ENCODE results near the gene PRR36. TPM values are rescaled to one million over a fixed set of nuclear protein-coding genes. Genes with fewer than 3 reads are reported as not detected.
"Not testable (repeated sequence)": the region's sequence is repeated elsewhere in the genome, so short reads cannot be mapped to it uniquely, and the experiment has no call there.

Gene PRR36
- total RNA-seq, 1 donor from 2014 or later, result 0.08 TPM

DNA sequence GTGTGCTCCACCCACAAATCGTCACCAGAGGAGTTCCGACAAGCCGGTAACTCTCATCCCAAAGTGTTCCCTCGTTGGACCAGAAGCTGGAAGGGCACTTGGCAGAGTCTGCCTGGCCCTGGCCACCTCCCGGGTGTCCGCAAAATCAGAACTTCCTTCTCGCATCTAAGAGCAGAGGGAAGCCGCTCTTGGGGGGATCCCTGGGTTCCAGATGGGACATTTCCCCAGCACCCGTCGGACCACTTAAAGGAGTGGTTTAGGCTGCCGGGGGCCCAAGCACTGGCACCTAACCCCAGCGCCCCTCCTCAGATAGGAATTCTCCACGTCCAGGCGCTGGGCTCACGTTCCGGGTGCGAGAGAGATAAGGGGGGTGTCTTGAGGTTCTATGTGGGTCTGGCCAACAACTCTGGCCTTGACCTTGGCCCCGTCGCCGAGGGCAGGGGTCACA lies 28.6 kb upstream of the PRR36 start:
- ATAC-seq (ENCODE audit: poor library complexity), result no peak
- intact Hi-C loops (cut with DNase I), result no loop called here
- DNase-seq, result no peak

DNA sequence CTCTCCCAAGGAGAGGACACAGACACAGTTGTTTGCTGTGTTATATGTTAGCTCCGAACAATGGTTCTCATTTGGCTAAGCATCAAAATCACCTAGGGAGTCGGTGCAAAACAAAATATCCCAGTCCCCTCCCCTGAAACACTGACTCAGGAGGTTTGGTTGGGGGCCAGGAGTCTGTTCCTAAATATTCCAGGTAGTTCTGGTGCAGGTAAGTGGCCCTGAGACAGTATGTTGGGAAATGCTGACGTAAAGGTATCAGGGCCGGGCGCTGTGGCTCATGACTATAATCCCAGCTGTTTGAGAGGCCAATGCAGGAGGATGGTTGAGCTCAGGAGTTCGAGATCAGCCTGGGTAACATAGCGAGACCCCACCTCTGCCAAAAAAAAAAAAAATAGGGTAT lies 27.1 kb upstream of the PRR36 start:
- no peak for DNase-seq
- no peak for ATAC-seq (ENCODE audit: poor library complexity)
- intact Hi-C loops (cut with DNase I), result no loop called here

- ATAC-seq (ENCODE audit: poor library complexity), result no peak
- no peak for DNase-seq
- intact Hi-C loops (cut with DNase I), result no loop called here
Measured at GRCh38 chr19:7900931-7901330, 26.7 kb upstream of the PRR36 start.

DNA sequence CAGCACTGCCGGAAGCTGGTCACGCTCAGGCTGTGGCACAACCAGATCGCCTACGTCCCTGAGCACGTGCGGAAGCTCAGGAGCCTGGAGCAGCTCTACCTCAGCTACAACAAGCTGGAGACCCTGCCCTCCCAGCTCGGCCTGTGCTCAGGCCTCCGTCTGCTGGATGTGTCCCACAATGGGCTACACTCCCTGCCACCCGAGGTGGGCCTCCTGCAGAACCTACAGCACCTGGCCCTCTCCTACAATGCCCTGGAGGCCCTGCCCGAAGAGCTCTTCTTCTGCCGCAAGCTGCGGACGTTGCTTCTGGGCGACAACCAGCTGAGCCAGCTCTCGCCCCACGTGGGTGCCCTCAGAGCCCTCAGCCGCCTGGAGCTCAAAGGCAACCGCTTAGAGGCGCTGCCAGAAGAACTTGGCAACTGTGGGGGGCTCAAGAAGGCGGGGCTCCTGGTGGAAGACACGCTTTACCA lies 26.2 kb upstream of the PRR36 start:
- DNase-seq, result no peak
- intact Hi-C loops (cut with DNase I), result no loop called here
- ATAC-seq (ENCODE audit: poor library complexity), result no peak

- ATAC-seq (ENCODE audit: poor library complexity) (no peak), DNase-seq (no peak)
- intact Hi-C loops (cut with DNase I), result no loop called here
Measured at GRCh38 chr19:7899751-7900378, 25.7 kb upstream of the PRR36 start.

- ATAC-seq (ENCODE audit: poor library complexity), result no peak
- DNase-seq, result no peak
- intact Hi-C loops (cut with DNase I), result no loop called here
Measured at GRCh38 chr19:7898967-7899366, 24.8 kb upstream of the PRR36 start.

DNA sequence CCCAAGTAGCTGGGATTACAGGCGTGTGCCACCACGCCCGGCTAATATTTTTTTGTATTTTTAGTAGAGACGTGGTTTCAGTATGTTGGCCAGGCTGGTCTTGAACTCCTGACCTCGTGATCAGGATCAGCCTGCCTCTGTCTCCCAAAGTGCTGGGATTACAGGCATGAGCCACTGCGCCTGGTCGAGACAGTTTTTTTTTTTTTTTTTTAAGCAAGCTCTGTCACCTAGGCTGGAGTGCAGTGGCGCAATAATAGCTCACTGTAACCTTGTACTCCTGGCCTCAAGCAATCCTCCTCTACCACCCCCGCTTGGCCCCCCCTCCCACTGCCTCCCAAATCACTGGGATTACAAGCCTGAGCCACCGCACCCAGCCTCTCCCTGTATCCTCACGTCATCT lies 23.1 kb upstream of the PRR36 start:
- DNase-seq (no peak), ATAC-seq (ENCODE audit: poor library complexity) (no peak)
- intact Hi-C loops (cut with DNase I), result no loop called here

GRCh38 chr19:7895565-7895964 lies 21.4 kb upstream of the PRR36 start:
- ATAC-seq (ENCODE audit: poor library complexity) (peak; percentile 11), DNase-seq (no peak)
- intact Hi-C loops (cut with DNase I), result no loop called here

DNA sequence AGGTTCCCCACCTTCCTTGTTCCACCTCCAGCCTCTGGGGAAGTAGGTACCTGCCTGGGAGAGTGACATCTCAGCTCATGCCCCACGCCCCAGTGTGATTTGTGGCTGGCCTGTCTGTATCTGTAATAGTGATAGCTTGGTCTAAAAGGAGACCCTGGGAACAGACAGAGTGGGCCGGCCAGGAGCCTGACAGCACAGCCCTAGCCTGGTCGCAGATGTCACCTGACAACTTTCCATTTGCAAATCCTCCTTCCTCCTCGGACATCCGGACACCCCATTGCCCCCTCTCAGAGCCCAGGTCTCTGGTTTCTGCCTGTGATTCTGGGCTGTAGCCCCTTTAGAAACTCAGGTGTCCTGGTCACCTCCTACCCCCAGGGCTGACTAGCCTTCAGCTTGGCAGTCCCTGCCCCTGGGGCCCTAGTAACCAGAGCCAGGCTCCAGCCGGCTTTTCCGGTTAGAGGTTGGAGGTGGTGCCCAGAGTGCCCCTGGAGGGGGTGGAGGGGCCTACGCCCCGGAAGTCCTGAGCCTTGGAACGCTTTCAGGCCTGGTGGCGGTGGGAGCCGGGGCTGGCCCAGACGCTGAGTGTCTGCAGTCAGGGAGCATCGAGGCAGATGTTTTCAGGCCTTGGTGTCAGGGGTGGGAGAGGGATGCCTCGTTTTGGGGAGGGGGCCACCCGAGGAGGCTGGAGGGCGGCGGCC lies 20.6 kb upstream of the PRR36 start:
- intact Hi-C loops (cut with DNase I), result no loop called here
- ATAC-seq (ENCODE audit: poor library complexity) (no peak), DNase-seq (no peak)

DNA sequence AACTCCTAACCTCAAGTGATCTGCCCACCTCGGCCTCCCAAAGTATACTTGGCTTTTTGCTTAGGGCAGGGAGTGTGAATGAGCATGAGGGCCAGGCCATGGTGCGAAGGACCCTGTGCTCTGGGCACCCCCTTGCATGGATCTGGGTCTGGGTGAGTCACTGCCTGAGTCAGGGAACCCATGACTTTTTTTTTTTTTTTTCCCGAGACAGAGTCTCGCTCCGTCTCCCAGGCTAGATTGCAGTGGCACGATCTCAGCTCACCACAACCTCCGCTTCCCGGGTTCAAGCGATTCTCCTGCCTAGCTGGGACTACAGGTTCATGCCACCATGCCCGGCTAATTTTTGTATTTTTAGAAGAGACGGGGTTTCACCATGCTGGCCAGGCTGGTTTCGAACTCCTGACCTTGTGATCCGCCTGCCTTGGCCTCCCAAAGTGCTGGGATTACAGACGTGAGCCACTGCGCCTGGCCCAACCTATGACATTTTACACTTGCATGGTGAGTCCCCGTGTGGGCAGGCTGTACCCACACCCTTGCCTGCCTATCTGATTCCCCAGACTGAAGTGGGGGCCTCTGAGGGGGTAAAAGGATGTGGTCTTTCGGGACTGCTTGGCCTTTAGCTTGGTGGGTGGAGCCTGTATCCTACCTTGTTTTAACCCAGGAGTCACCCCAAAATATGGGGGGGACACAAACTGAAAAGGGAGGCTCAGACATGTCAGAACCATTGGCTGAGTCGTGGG lies 19.3 kb upstream of the PRR36 start:
- intact Hi-C loops (cut with DNase I); DNase-seq; ATAC-seq (ENCODE audit: poor library complexity): not testable (repeated sequence)

DNA sequence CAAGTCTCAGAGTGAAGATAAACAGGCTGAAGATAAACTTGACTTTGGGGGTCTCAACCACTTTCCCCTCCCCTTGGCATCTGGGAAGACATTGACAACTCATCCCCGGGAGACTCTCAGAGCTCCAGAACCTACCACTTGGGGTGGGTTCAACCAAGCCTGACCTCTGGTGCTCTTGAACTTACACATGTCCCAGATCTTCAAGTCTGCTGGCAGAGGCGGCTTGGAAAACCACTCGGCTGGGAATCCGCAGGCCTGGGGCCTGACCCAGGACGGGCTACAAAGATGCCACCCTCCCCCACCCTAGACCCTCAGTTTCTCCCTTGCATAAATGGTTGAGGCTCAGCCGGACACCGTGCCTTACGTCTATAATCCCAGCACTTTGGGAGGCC lies 14.6 kb upstream of the PRR36 start:
- intact Hi-C loops (cut with DNase I), result no loop called here

DNA sequence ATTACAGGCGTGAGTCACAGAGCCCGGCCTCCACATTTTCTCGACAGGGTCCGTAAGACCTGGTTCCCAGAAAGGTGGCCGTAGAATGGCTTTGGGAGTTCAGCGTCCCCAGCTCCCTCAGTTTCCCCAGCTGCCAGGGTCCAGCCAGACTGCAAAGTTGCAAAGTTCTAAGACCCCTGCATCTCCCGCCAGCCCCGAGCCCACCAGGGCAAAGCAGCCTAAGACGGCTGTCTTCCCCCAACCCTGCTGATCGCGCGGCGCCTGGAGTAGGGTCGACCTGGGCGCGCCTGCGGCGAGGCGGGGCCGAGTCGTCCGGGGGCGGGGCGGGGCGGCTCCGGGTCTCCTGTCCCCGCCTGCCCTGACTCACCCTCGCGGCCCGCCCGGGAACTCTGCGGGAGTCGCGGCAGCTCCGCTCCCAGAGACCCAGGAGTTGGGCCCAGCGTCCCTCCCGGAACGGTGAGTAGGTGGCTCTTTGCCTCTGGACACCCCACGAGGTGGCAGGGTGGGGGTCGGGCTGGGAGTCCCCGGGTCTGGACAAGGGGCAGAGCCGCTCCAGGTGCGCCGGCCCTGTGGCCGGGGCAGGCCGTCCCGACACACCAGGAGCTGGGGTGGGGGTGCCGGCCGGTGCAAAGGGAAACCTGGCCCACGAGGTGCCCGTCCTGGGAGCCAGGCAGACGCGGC lies 14.1 kb upstream of the PRR36 start, which contains the start of gene LRRC8E:
TSS of gene LRRC8E (plus strand) at position 366 of the 681 bp plus-strand sequence. CDS start 7,094 bp downstream, outside the sequence.
- intact Hi-C loops (cut with DNase I), result no loop called here
- ATAC-seq (ENCODE audit: poor library complexity) (peak; percentile 91), DNase-seq (no peak)

More for the DNA sequence above, 14.6 kb upstream of the PRR36 start:
- no peak for DNase-seq
- ATAC-seq (ENCODE audit: poor library complexity), result peak; percentile 18

- DNase-seq, result no peak
- ATAC-seq (ENCODE audit: poor library complexity), result no peak
- intact Hi-C loops (cut with DNase I), result no loop called here
Measured at GRCh38 chr19:7887408-7888144, 13.4 kb upstream of the PRR36 start.

- no peak for DNase-seq
- intact Hi-C loops (cut with DNase I), result no loop called here
- no peak for ATAC-seq (ENCODE audit: poor library complexity)
Measured at GRCh38 chr19:7885818-7886217, 11.6 kb upstream of the PRR36 start.

GRCh38 chr19:7883796-7884570 lies 9.8 kb upstream of the PRR36 start:
- ATAC-seq (ENCODE audit: poor library complexity) (no peak), DNase-seq (no peak)
- intact Hi-C loops (cut with DNase I), result no loop called here

DNA sequence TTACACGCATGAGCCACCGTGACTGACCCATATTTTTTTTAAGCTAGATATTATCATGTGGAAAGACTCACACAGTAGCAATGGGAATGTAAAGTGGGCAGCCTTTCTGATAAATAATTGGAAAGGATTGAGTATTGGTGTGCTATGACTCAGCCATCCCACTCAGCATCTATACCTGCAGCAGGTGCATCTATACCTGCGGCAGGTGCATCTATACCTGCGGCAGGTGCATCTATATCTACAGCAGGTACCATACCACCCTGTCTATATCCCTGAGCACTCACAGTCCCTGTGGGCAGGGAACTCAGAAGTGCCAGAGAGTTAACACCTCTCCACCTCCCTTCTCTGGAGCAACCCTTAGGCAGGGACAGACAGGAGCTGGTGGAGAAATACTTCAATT lies 8.9 kb upstream of the PRR36 start:
- ATAC-seq (ENCODE audit: poor library complexity) (no peak), DNase-seq (no peak)
- intact Hi-C loops (cut with DNase I), result no loop called here

DNA sequence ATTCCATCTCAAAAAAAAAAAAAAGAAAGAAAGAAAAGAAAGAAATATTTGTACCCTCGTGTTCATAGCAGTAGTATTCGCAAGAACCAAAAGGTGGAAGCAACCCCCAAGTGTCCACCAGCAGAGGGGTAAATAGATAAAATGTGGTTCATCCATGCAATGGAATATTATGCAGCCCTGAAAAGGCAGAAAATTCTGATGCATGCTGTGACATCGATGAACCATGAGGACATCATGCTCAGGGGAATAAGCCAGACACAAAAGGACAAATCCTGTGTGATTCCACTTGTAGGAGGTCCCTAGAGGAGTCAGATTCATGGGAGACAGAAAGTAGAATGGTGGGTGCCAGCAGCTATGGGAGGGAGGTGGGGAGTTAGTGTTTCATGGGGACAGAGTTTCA lies 7.7 kb upstream of the PRR36 start:
- no peak for ATAC-seq (ENCODE audit: poor library complexity)
- intact Hi-C loops (cut with DNase I), result no loop called here

GRCh38 chr19:7879836-7880235 lies 5.6 kb upstream of the PRR36 start:
- ATAC-seq (ENCODE audit: poor library complexity) (no peak), DNase-seq (no peak)
- intact Hi-C loops (cut with DNase I), result no loop called here

More for the DNA sequence above, 7.7 kb upstream of the PRR36 start:
- DNase-seq, result no peak

Measured in Right ventricle myocardium superior (tissue), 1 donor.